Endothelial cell of umbilical vein (primary cell): Measurements from ENCODE around the gene NAALADL1.

Experiments
- EZH2 ChIP-seq: IDR thresholded peaks from 2 replicates; pipeline ENCODE4 v1.6.1; 2012; ENCODE audit warnings: borderline replicate concordance, low read depth, mild to moderate bottlenecking, moderate library complexity, low read length, inconsistent platforms; ENCODE audit not compliant: severe bottlenecking
- JUN ChIP-seq: IDR thresholded peaks from 2 replicates; pipeline ENCODE4 v1.6.1; 2011; ENCODE audit warnings: borderline replicate concordance, low read depth; ENCODE audit not compliant: insufficient read length, insufficient read depth
- TF ChIP-seq, protein P1 (sequence below), 2 donors: IDR thresholded peaks; 1 replicate in 1 of 2; 2 replicates in 1 of 2; pipeline ENCODE4 v1.5.1; 2011; ENCODE audit warnings: low read length in 2 of 2, mild to moderate bottlenecking in 2 of 2, moderate library complexity in 2 of 2, control low read depth in 1 of 2, inconsistent platforms in 1 of 2, low read depth in 1 of 2; ENCODE audit not compliant: insufficient read depth in 1 of 2; ENCODE audit errors: extremely low read depth in 1 of 2

DNA sequence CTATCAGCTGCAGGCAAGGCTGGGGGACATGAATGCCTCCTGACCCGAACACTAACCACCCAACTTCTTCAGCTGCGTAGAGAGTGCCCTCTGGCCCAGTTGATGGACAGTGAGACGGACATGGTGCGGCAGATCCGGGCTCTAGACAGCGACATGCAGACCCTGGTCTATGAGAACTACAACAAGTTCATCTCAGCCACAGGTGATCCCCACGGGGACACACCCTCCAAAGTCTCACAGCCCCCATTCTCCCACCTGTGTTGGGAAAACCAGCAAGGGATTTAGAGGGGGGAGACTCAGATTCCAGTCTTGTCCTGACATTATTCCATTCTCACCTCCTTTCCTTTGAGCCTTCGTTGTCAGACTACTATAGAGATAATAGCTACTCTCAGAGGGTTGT, 38.6 kb upstream of the NAALADL1 start:
- TF ChIP-seq, protein P1, sequence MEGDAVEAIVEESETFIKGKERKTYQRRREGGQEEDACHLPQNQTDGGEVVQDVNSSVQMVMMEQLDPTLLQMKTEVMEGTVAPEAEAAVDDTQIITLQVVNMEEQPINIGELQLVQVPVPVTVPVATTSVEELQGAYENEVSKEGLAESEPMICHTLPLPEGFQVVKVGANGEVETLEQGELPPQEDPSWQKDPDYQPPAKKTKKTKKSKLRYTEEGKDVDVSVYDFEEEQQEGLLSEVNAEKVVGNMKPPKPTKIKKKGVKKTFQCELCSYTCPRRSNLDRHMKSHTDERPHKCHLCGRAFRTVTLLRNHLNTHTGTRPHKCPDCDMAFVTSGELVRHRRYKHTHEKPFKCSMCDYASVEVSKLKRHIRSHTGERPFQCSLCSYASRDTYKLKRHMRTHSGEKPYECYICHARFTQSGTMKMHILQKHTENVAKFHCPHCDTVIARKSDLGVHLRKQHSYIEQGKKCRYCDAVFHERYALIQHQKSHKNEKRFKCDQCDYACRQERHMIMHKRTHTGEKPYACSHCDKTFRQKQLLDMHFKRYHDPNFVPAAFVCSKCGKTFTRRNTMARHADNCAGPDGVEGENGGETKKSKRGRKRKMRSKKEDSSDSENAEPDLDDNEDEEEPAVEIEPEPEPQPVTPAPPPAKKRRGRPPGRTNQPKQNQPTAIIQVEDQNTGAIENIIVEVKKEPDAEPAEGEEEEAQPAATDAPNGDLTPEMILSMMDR (IDR thresholded peaks at IDR 0.05; ENCODE audit: extremely low read depth in 1 of 2, insufficient read depth in 1 of 2, low read depth in 1 of 2, low read length in 2 of 2) = no peak
- TF ChIP-seq JUN = no peak
- no peak for TF ChIP-seq EZH2
